ENCODE measurements around the gene ZFX.

DNA sequence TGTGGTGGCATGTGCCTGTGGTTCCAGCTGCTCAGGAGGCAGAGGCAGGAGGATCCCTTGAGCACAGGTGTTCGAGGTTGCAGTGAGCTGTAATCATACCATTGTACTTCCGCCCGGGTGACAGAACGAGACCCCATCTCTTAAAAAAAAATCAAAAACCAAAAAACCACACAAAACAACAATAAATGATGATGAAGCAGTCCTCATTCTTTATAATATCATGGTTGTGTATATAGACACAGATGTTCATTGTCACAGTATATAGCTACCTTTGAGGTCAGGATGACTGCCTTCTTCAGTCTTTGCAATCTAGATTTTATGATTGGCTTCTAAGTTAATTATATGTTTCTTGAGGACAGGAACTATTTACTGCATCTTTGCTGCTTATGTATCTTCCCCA is 37.0 kb downstream of the ZFX start:
- TF ChIP-seq, protein P1, sequence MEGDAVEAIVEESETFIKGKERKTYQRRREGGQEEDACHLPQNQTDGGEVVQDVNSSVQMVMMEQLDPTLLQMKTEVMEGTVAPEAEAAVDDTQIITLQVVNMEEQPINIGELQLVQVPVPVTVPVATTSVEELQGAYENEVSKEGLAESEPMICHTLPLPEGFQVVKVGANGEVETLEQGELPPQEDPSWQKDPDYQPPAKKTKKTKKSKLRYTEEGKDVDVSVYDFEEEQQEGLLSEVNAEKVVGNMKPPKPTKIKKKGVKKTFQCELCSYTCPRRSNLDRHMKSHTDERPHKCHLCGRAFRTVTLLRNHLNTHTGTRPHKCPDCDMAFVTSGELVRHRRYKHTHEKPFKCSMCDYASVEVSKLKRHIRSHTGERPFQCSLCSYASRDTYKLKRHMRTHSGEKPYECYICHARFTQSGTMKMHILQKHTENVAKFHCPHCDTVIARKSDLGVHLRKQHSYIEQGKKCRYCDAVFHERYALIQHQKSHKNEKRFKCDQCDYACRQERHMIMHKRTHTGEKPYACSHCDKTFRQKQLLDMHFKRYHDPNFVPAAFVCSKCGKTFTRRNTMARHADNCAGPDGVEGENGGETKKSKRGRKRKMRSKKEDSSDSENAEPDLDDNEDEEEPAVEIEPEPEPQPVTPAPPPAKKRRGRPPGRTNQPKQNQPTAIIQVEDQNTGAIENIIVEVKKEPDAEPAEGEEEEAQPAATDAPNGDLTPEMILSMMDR (conservative IDR thresholded peaks at IDR 0.05 in 1 of 2, IDR thresholded peaks at IDR 0.05 in 1 of 2; ENCODE audit: low read depth in 1 of 2, low read length in 2 of 2): no peak
- TF ChIP-seq EZH2 (IDR thresholded peaks at IDR 0.05; ENCODE audit: low read length, missing control alignments): no peak
